Right ventricle myocardium superior (tissue), 1 donor: ENCODE results near the gene SLC34A3. TPM values are rescaled to one million over a fixed set of nuclear protein-coding genes. Genes with fewer than 3 reads are reported as not detected.
A peak's percentile ranks its signal among the peaks of the same experiment; 100 is the strongest.

ENCODE experiments used
- ATAC-seq: fragments of 200-7000 bp; cut with Tn5 transposase; one replicate; pipeline ENCODE4 v1.9.1; 2020; ENCODE audit warnings: mild to moderate bottlenecking; ENCODE audit not compliant: poor library complexity
- DNase-seq: peaks from one replicate; pipeline ENCODE4 v3.0.0-alpha.2; 2020
- intact Hi-C: fragments of 100-400 bp; cut with DNase I; formaldehyde crosslinking; loops from one replicate; pipeline ENCODE4 v1.11.2; 2022
- total RNA-seq: library from RNA; stranded (reverse); fragmentation: NEBNext Ultra II Directional; extraction: Animal tissue kit (Norgen Biotek cat#: 25700); gene quantifications from one replicate; pipeline ENCODE4 v1.2.1, GENCODE V29; 2021
- donor health status: DM: no; HTN: yes; CAD: no; lungs with severe emphysema.

SLC34A3 gene
- total RNA-seq, 1 donor from 2014 or later = not detected

DNA sequence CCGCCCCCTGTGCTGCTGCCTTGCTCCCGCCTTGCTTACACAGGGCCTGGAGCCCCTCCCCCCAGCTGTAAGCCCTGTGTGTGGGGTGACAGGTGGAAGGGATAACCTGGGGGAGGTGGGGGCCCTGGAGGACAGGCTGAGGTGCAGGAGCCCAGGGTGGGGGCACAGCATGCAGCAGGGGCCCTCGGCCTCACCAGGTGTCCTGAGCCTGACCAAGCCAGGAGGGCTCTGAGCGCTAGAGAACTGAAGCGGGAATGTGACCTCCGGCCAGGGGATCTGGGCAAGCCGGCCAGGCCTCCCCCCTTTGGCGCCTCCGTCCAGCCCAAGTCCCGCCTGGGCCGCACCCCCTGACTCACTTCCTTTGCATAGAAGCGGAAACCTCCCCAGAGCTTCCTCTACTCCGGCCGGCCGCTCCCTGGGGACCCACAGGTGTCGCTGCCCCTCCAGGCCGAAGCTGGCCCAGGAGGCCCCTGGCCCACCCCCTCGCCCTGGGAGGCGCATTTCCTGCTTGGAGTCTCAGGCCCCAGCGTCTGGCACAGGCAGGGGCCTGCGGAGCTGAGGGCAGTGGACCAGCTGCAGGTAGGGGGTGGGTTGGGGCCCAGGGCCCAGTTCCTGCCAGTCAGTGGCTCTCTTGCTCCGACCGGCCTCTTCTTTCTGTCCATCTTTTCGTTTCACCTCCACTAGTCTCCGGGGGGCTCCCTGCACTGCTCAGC lies 46.8 kb downstream of the SLC34A3 start, which contains the start of gene TOR4A:
TSS of gene TOR4A (plus strand) at position 398 of the 713 bp plus-strand sequence. CDS start 964 bp downstream, outside the sequence.
- intact Hi-C loops = no loop called here
- ATAC-seq = peak; percentile 77
- DNase-seq = peak; percentile 93

DNA sequence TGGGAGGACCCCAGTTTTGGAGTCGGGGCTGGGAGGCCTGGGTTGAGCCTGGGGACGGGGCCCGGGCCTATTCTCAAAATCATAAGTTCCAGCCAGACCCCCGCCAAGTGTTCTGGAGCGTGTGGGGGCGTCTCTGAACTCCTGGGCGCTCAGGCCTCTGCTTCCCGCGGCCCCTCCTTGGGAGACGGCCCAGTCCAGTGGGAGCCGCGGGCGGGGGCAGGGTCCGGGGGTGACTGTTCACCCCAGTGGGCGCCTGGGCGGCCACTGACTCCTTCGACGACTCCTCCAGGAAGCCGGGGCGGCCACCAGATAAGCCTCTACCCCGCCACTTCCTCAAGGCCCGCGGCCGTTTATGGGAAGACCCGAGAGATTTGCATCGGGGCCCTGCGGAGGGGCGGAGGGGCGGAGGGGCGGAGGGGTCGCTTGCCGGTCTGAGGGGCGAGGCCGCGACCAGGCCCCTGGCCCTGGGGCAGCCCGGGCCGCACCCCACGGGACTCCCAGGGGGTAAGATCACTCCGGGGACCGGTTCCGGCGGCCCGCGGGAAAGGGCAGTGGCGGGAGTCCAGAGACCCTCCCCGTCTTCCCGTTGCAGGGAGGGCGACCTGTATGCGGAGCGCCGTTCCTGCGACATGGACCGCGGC lies 47.5 kb downstream of the SLC34A3 start:
- DNase-seq = no peak
- ATAC-seq = peak; percentile 2
- intact Hi-C loops = no loop called here

DNA sequence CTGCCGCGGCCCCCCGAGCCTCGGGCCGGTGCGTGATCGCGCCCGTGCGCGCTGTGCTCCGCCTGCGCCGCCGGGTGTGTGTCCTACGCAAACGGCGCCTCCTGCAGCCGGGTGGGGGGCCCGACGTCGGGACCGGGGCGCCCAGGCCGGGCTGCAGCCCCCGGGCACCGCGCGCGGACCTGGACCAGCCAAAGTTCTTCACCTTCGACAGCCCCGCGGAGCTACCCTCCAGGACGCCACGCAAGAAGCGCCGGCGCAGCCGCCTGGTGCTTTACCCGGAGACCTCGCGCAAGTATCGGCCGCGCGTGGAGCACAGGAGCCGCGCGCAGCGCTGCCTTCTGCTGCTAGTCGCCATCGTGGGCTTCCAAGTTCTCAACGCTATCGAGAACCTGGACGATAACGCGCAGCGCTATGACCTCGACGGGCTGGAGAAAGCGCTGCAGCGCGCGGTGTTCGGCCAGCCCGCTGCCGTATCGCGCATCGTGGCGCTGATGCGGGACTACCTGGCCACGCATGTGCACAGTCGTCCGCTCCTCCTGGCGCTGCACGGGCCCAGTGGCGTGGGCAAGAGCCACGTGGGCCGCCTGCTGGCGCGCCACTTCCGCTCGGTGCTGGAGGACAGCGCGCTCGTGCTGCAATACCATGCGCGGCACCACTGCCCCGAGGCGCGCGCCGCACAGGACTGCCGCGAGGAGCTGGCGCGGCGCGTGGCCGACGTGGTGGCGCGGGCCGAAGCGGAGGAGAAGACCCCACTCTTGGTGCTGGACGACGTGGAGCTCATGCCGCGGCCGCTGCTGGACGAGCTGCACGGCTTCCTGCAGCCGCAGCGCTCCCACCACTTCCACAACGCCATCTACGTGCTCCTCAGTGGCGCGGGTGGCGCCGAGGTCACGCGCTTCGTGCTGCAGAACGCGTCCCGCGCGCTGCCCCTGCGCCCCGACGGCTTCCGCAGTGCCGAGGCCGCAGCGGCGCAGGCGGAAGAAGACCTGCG lies 48.3 kb downstream of the SLC34A3 start:
- DNase-seq = no peak
- ATAC-seq = no peak
- intact Hi-C loops = no loop called here

DNA sequence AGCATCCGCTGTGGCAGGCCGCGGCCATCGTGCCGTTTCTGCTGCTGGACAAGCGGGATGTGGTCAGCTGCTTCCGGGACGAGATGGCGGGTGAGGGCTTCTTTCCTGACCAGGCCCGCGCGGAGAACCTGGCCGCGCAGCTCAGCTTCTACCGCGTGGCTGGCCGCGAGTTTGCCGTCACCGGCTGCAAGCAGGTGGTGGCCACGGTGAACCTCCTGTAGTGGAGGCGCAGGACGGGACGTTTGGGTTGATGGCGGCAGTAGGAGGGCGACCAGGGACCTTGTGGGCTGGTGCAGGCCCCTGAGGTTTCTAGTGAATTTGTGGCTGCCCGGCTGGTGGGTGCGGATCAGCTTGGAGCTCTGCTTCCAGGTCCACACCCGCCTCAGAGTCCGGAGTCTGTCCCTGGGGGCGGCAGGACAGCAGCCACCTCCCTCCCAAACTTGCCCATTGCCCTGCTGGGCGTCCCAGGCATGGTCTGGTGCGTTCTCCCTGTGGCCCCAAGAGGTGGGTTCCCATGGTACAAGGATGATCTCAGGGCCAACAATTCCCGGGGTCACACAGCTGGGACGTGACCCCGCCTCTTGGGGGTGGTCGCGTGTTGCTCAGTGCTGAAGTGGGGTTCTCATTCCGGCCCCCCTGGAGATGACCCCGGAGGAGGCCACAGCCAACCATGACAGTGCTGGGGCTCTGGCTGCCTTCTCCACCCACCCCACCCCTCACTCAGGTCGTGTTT lies 49.2 kb downstream of the SLC34A3 start:
- DNase-seq = no peak
- intact Hi-C loops = no loop called here
- no peak for ATAC-seq

DNA sequence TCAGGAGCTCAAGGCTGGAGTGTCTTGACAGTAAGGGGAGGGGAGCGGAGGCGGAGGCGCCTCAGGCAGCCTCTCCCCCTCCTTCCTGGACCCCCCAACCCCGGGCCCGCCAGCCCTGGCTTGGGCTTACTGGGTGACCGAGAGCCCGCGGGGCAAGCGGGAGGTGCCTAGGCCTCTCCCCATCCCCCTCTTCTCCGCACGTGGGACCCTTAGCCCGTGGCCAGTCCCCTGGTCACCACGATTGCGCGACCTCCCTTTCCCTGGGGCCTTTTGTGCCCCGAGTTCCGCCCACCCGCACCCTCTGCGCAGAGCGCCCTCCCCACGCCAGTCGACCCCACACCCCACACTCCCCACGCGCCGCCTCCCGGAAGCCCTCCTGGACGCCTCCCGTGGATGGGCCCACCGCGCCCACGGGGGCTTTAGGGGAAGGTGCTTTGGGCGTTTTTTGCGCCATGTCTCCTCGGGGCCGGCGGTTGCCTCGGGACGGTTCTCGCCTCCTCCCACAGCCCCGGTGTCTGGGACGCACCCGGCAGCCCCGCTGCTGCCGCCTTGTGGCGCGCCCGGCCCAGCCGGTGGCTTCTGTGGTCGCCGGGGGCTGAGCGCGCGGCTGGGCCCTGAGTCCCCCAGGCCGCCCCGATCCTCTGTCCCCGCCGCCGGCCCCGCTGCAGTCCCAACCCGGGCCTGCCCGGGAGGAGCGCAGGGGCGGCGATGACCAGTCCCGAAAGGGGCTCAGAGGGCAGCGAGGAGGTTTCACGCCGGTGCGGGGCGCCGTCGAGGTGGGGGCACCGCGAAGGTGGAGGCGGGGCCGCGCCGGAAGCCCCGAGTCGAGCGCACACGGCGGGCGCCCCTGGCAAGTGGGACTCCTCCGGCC lies 50.0 kb downstream of the SLC34A3 start:
- intact Hi-C loops = no loop called here
- DNase-seq (no peak), ATAC-seq (peak; percentile 19)

DNA sequence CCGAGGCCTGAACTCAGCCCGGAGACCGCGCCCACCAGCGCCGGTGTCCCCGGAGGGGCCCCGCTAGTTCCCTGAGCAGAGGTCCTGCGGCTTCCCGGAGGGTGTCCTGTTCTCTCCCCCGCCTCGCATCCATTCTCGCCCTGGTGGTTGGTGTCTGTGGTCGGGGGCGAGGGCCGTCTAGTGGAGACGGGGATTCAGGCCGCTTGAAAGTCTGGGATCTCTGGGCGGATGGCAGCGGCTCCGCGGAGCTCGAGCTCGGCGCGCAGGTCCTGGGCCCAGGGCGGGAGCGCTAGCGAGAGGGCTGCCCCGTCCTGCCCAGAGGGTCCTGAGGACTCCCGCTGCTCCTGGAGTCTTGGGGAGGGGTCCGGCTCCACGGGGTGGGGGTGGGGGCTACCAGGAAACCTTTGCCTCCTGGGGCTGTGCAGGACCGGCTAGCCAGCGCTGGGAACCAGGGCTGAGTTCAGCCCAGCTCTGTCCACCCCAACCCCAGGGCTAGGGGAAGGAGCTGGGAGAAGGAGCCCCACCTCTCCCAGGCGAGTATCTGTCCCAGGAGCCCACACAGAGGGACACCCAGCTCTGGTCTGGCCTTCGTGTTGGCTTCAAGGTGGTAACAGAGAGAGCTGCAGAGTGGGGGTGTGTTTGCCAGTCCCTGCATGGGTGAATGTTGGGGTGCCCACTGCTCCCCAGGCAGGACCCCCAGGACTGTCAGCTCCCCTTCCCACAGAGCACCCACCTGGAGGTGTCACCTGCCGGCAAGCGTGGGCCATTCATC lies 50.8 kb downstream of the SLC34A3 start:
- no peak for DNase-seq

More for the DNA sequence above, 50.8 kb downstream of the SLC34A3 start:
- intact Hi-C loops = no loop called here
- ATAC-seq = no peak

Other genes with a start within 250 kb of the SLC34A3 start
- gene LCNL1, start 247.9 kb upstream of the SLC34A3 start, total RNA-seq = 9.7 TPM
- 19.4 TPM for gene PAXX, start 238.5 kb upstream of the SLC34A3 start, total RNA-seq
- 2.7 TPM for gene CLIC3, start 234.3 kb upstream of the SLC34A3 start, total RNA-seq
- 26.7 TPM for gene ABCA2, start 202.7 kb upstream of the SLC34A3 start, total RNA-seq
- gene FUT7, start 198.8 kb upstream of the SLC34A3 start, total RNA-seq = not detected
- gene NPDC1, start 184.7 kb upstream of the SLC34A3 start, total RNA-seq = 59.1 TPM
- gene ENTPD2, start 176.8 kb upstream of the SLC34A3 start, total RNA-seq = 1.9 TPM
- gene SAPCD2, start 160.3 kb upstream of the SLC34A3 start, total RNA-seq = 0.22 TPM
- gene UAP1L1, start 153.4 kb upstream of the SLC34A3 start, total RNA-seq = 11.3 TPM
- gene MAN1B1, start 143.9 kb upstream of the SLC34A3 start, total RNA-seq = 20.3 TPM
- 153 TPM for gene DPP7, start 116.2 kb upstream of the SLC34A3 start, total RNA-seq
- gene GRIN1, start 91.7 kb upstream of the SLC34A3 start, total RNA-seq = not detected
- not detected for gene LRRC26, start 60.9 kb upstream of the SLC34A3 start, total RNA-seq
- not detected for gene TMEM210, start 58.8 kb upstream of the SLC34A3 start, total RNA-seq
- 33.9 TPM for gene ANAPC2, start 42.3 kb upstream of the SLC34A3 start, total RNA-seq
- gene SSNA1, start 42.2 kb upstream of the SLC34A3 start, total RNA-seq = 73.7 TPM
- 19.0 TPM for gene TPRN, start 30.2 kb upstream of the SLC34A3 start, total RNA-seq
- 44.9 TPM for gene TMEM203, start 25.3 kb upstream of the SLC34A3 start, total RNA-seq
- 5.5 TPM for gene NDOR1, start 25.2 kb upstream of the SLC34A3 start, total RNA-seq
- 24.8 TPM for gene RNF208, start 8.7 kb upstream of the SLC34A3 start, total RNA-seq
- not detected for gene CYSRT1, start 5.7 kb upstream of the SLC34A3 start, total RNA-seq
- gene RNF224, start 3.4 kb upstream of the SLC34A3 start, total RNA-seq = not detected
- gene TUBB4B, start 10.4 kb downstream of the SLC34A3 start, total RNA-seq = 515 TPM
- gene STPG3, start 20.4 kb downstream of the SLC34A3 start, total RNA-seq = 1.3 TPM
- gene NELFB, start 24.4 kb downstream of the SLC34A3 start, total RNA-seq = 39.9 TPM
- 16.6 TPM for gene TOR4A, start 46.8 kb downstream of the SLC34A3 start, total RNA-seq
- gene NRARP, start 71.4 kb downstream of the SLC34A3 start, total RNA-seq = 4.4 TPM
- 6.9 TPM for gene EXD3, start 192.3 kb downstream of the SLC34A3 start, total RNA-seq
- gene NOXA1, start 192.5 kb downstream of the SLC34A3 start, total RNA-seq = 1.7 TPM
- gene ENTPD8, start 210.5 kb downstream of the SLC34A3 start, total RNA-seq = not detected
- gene NSMF, start 228.4 kb downstream of the SLC34A3 start, total RNA-seq = 10.0 TPM